ENCODE measurements around the gene LDB2.
A peak's percentile ranks its signal among the peaks of the same experiment; 100 is the strongest.

LDB2 gene

GRCh38 chr4:16677001-16677944, 221.2 kb downstream of the LDB2 start:
- DNase-seq: no peak

GRCh38 chr4:16676230-16676770, 222.1 kb downstream of the LDB2 start:
- no peak for DNase-seq

DNA sequence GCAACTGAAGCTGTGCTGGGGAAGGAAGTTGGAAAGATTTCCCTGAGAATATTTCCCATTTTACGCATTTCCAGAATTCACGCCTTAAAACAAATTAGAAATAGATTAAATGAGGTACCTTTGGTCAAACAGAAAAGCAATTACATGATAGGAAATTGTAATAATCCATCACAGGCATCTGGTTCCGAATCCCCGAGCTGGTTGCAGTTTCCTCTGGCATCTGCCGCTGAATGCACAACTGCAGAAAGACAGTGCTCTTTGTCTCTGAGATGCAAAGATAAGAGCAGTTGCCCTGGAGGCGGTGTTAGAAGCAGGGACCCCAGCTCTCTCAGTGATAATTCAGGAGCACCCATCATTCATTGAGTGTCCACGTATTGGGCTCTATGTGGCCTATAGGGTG, 224.4 kb downstream of the LDB2 start:
- DNase-seq: no peak

GRCh38 chr4:16672421-16672820, 226.0 kb downstream of the LDB2 start:
- no peak for DNase-seq

- no peak for DNase-seq
Observed at GRCh38 chr4:16671741-16672140, 226.7 kb downstream of the LDB2 start.

DNA sequence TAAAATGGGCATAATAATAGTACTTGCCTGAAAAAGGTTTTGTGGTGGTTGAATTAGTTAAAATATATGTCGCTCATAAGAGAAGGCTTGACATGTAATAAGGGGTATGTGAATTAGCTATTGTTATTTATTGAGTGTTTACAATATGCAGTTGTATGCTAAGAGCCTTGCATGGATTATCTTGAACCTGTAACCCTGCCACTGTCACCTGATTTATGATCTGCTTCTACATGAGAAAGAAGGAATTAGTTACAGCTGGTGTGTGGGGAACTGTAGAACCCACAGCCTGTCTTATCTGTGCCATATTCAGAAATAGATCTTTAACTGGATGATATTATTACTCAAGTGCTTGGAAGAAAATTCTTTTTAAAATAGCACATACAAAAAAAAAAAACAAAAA, 227.7 kb downstream of the LDB2 start:
- DNase-seq: no peak

- DNase-seq: no peak
Observed at GRCh38 chr4:16669036-16669435, 229.4 kb downstream of the LDB2 start.

DNA sequence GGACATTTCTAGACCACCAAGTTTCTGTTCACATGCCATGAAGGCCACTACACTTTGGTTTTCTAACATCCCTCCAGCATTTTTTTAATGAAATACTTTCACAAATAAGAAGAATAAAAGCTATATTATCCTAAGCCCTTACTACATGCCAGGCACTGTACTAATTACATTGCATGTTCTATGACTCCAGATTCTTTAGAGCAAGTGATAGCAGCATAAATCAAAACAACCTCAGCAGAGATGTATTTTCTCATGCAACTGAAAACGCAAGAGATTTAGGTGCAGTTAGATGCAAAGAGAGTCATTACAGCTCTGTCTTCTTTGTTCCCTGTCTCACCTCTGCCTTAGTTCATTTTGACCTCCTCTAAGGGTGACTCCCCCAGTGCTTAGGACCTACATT, 230.0 kb downstream of the LDB2 start:
- DNase-seq: no peak

- DNase-seq: peak; percentile 96
Observed at GRCh38 chr4:16667464-16667863, 231.0 kb downstream of the LDB2 start.

GRCh38 chr4:16665942-16666551, 232.4 kb downstream of the LDB2 start:
- DNase-seq: no peak

DNA sequence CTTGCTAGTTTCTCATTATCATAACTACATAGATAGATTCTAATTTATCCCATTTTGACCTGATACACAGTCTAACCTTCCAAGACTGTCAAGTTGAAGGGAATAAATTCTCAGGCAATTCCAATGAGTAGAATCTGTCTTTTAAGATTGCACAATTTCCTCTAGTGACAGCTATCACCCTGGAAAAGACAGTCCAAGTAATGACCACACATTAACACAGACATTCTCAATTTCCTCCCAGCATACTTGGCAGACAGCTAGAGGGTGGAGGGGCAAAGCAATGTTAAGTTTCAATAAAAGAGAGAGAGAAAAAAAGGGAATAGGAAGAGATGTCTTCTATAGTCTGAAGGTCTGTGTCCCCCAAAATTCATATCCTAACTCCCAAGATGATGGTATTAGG, 234.7 kb downstream of the LDB2 start:
- peak; percentile 76 for DNase-seq

GRCh38 chr4:16663307-16663706, 235.1 kb downstream of the LDB2 start:
- DNase-seq: no peak

- no peak for DNase-seq
Observed at GRCh38 chr4:16661813-16662212, 236.6 kb downstream of the LDB2 start.

GRCh38 chr4:16660656-16661055, 237.8 kb downstream of the LDB2 start:
- DNase-seq: no peak

DNA sequence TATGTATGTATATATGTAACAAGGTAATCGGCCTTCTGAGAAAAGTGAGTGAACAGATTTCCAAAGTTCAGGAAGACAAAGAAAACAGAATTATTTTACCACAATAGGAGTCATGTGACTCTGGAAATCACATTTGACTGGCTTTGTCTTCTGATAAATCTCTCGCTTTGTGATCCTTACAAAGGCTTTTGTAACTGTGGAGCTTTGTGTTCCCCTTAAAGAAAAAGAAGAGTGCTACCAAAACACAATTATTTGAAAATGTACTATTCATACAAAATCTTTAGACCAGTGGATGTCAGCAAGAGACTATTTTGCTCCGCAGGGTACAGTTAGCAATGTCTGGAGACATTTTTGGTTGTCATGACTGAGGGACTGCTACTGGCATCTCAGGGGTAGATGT, 238.8 kb downstream of the LDB2 start:
- DNase-seq: no peak

GRCh38 chr4:16659079-16659478, 239.4 kb downstream of the LDB2 start:
- peak; percentile 69 for DNase-seq

- no peak for DNase-seq
Observed at GRCh38 chr4:16658183-16658582, 240.3 kb downstream of the LDB2 start.

DNA sequence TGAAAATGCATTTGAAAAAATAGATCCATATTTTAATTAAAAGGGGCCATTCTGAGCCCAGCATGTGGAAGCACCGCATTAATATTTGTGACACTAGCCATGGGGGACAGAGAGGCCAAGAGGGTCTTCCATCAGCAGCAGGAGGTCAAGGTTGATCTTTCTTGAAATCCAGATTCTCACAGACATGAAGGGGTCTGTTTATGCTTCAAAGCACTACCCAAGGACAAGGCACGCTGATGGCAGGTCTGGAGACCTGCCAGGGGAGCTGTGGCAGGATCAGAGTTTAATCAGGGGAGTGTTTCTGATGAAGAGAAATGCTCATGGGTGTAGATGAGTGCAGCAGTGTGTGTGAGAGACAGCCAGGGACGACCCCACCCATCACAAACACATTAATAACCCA, 243.3 kb downstream of the LDB2 start:
- no peak for DNase-seq

DNA sequence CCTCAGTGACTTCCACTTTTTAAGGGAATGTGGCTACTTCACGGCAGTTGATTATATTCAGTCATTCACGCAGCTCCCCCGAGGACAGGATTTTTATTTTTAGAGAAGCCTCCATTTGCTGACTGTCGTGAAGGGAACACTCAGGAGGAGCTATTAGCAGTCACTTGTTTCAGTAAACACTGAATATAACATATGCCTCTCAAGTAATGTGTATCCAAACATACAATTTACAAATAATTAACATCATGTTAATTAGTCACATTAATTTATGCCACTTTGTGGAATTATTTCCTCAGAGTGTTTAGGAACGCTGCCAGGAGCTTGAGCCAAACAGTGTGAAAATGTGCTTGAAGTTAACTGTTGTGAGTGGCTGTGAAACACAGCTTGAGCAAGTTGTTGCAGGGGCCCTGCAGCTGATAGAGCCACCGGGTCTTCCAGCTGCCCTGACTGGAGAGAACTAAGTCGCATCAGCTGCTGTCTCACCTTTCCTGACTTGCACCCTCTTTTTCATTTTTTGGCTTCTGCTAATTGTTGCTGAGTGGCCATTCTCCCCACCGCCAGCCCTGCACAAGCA, 245.6 kb downstream of the LDB2 start:
- no peak for DNase-seq

DNA sequence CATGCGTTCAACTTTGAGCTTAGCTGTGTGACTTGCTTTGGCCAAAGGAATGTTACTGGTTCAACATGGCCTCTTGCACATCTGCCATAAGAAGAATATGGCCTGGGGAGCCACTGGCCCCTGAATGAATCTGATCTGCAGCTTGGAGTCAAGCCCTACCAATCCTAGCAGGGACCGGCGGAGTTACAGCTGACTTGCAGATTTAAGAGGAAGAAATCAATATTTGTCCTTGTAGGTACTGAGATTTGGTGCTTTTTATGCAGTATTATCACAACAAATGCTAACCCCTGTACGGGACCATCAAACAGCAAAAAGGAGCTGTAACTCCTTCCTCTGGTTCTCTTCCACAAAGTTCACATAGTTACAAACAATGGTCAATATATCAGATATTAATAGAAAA, 252.0 kb downstream of the LDB2 start:
- no peak for DNase-seq

GRCh38 chr4:16643893-16644292, 254.6 kb downstream of the LDB2 start:
- DNase-seq: no peak

DNA sequence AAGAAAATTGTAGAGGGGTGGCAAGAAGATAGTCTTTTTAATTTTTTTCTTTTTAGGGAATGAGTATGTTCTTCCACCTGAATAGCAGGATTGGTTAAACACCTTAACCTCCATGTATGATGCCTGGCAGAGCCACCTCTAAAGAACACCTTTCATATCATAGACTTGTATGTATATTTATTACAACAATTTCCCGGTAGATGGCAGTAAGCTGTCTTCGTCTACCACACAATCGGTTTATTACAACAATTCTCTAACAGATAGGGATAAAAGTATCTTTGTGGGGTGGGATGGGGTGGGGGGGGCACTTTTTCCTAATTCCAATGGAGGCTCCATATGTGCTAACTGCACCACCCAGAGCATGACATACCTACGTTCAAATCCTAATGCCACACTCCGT, 255.5 kb downstream of the LDB2 start:
- DNase-seq: no peak

GRCh38 chr4:16641971-16642370, 256.5 kb downstream of the LDB2 start:
- peak; percentile 75 for DNase-seq

Data from fibroblast of skin of right quadriceps (primary cell).